Lung (tissue), 12 donors: ENCODE measurements around the gene PTPN18. TPM values are rescaled to one million over a fixed set of nuclear protein-coding genes. Genes with fewer than 3 reads are reported as not detected.

Source experiments
- ATAC-seq: fragments of 200-7000 bp; cut with Tn5 transposase; one replicate; pipeline ENCODE4 v1.9.1; 2020; ENCODE audit warnings: moderate number of reproducible peaks; ENCODE audit not compliant: insufficient read depth, low FRiP score
- DNase-seq, 3 donors: peaks; one replicate each; pipeline ENCODE4 v3.0.0-alpha.2; 2013 to 2017
- H3K27ac ChIP-seq, 2 donors: one replicate each; pipeline ENCODE4 v1.5.1; 2013; ENCODE audit warnings: mild to moderate bottlenecking in 2 of 2, moderate library complexity in 2 of 2, control low read depth in 1 of 2, inconsistent platforms in 1 of 2, low read depth in 1 of 2, low read length in 1 of 2
- H3K27me3 ChIP-seq, 3 donors: one replicate each; pipeline ENCODE4 v1.5.1; 2013; ENCODE audit warnings: low read length in 2 of 3; ENCODE audit not compliant: control insufficient read depth in 3 of 3, insufficient read depth in 3 of 3
- H3K36me3 ChIP-seq, 4 donors: one replicate each; pipeline ENCODE4 v1.5.1; 2013; ENCODE audit warnings: low read length in 4 of 4, mild to moderate bottlenecking in 1 of 4, moderate library complexity in 1 of 4; ENCODE audit not compliant: control insufficient read depth in 4 of 4, insufficient read depth in 4 of 4
- H3K4me1 ChIP-seq, 5 donors: one replicate each; pipeline ENCODE4 v1.5.1; 2013; ENCODE audit warnings: low read length in 5 of 5, mild to moderate bottlenecking in 2 of 5, moderate library complexity in 1 of 5; ENCODE audit not compliant: control insufficient read depth in 5 of 5, insufficient read depth in 5 of 5
- H3K4me3 ChIP-seq: one replicate; pipeline ENCODE4 v1.5.1; 2013; ENCODE audit warnings: mild to moderate bottlenecking, control low read depth, moderate library complexity
- H3K9ac ChIP-seq, 2 donors: one replicate each; pipeline ENCODE4 v1.5.1; 2013; ENCODE audit warnings: low read length in 2 of 2, control low read depth in 1 of 2; ENCODE audit not compliant: insufficient read depth in 1 of 2
- H3K9me3 ChIP-seq, 4 donors: one replicate each; pipeline ENCODE4 v1.5.1; 2013; ENCODE audit warnings: low read length in 3 of 4, mild to moderate bottlenecking in 1 of 4, moderate library complexity in 1 of 4; ENCODE audit not compliant: control insufficient read depth in 4 of 4, insufficient read depth in 3 of 4
- WGBS, 2 donors: extraction: QIAGEN DNeasy Blood & Tissue Kit; methylation state at CpG; one replicate each; pipeline ENCODE4 v1.1.7; 2013; 5-methylcytosine and 5-hydroxymethylcytosine counted together
- polyA plus RNA-seq, 2 donors: library from polyadenylated mRNA; stranded (reverse); fragments of 200-250 nt; gene quantifications; one replicate each; pipeline ENCODE4 v1.2.1, GENCODE V29; 2013
- total RNA-seq, 2 donors: library from RNA; depleted of rRNA in 1 of 2; stranded (reverse); fragments of >200 nt in 1 of 2; gene quantifications; one replicate each; pipeline ENCODE4 v1.2.1, GENCODE V29; 2014 to 2021
- TF ChIP-seq, protein P1 (sequence below): IDR thresholded peaks from 2 replicates; pipeline ENCODE4 v1.5.1; 2012; ENCODE audit warnings: mild to moderate bottlenecking; ENCODE audit errors: control extremely low read depth, extremely low read depth
- donor health status: control.
- donor health status: control.
- donor health status: Bipolar disorder and iron deficiency.
- donor health status: healthy.
- donor health status: DM: yes; HTN: yes; CAD: no.

Gene PTPN18
- total and polyA plus RNA-seq, 4 donors: 29.2 to 88.3 (median 59.7) TPM

DNA sequence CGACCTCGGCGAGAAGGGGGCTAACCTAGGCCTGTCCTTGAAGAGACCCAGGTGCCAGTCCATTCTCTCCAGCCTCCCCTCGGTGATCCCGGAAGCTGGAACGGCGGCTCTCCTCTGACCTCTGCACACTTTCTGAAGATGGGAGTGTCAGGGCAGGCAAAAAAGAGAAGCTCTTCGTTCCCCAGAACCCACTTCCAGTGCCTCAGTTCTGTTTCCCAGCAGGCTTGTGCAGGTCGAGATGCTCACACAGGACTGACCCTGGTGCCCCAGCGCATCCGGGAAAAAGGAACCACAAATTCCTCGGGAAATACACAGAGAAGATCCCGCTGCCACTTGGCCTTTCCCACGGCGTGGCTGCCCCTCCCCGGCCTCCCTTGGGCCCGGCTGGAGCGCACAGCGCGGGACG, 681 bp upstream of the PTPN18 start:
- Histone ChIP-seq H3K27ac (peak overlapping the region; percentile 81 to 85), H3K4me3 (peak overlapping the region; percentile 74), H3K9ac (no peak overlapping the region), H3K27me3 (no peaks in the 10 kb centered on the region), H3K9me3 (no peaks in the 10 kb centered on the region), H3K36me3 (no peaks in the 10 kb centered on the region), H3K4me1 (peaks cover 0 to 12% (median 5%) of the 10 kb centered on the region in 5 donors)
- DNase-seq: no peak
- TF ChIP-seq, protein P1, sequence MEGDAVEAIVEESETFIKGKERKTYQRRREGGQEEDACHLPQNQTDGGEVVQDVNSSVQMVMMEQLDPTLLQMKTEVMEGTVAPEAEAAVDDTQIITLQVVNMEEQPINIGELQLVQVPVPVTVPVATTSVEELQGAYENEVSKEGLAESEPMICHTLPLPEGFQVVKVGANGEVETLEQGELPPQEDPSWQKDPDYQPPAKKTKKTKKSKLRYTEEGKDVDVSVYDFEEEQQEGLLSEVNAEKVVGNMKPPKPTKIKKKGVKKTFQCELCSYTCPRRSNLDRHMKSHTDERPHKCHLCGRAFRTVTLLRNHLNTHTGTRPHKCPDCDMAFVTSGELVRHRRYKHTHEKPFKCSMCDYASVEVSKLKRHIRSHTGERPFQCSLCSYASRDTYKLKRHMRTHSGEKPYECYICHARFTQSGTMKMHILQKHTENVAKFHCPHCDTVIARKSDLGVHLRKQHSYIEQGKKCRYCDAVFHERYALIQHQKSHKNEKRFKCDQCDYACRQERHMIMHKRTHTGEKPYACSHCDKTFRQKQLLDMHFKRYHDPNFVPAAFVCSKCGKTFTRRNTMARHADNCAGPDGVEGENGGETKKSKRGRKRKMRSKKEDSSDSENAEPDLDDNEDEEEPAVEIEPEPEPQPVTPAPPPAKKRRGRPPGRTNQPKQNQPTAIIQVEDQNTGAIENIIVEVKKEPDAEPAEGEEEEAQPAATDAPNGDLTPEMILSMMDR: no peak
- peak; percentile 8 for ATAC-seq
- 13 to 16% methylated on average over 21 of the region's 21 CpGs for WGBS, 2 donors

DNA sequence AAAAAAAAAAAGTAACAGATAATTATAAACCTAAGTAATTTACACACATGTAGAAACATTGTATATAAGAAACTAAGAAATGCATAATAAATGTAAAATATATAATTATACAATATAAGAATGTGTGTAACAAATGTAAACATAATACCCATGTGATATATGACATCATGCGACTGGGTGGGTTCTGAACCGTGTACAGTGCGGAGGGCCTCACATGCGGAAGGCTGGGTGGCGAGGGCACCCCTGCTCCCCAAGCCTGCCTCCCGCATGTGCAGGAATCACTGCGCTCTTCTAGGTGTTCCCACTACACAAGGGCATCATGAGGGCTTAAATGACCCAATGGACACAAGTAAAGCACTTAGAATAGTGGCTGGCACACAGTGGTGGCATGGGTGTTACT, 2.0 kb downstream of the PTPN18 start:
- peaks cover 0 to 7% (median 5%) of the 10 kb centered on the region in 5 donors for H3K4me1 ChIP-seq
- TF ChIP-seq, protein P1: no peak
- no peaks in the 10 kb centered on the region for H3K9me3 ChIP-seq
- no peaks in the 10 kb centered on the region for H3K36me3 ChIP-seq
- H3K9ac ChIP-seq: no peak overlapping the region
- 96 to 97% methylated on average over 7 of the region's 7 CpGs for WGBS, 2 donors
- H3K27ac ChIP-seq: no peak overlapping the region
- ATAC-seq (no peak), DNase-seq (no peak)
- no peaks in the 10 kb centered on the region for H3K27me3 ChIP-seq
- no peak overlapping the region for H3K4me3 ChIP-seq

DNA sequence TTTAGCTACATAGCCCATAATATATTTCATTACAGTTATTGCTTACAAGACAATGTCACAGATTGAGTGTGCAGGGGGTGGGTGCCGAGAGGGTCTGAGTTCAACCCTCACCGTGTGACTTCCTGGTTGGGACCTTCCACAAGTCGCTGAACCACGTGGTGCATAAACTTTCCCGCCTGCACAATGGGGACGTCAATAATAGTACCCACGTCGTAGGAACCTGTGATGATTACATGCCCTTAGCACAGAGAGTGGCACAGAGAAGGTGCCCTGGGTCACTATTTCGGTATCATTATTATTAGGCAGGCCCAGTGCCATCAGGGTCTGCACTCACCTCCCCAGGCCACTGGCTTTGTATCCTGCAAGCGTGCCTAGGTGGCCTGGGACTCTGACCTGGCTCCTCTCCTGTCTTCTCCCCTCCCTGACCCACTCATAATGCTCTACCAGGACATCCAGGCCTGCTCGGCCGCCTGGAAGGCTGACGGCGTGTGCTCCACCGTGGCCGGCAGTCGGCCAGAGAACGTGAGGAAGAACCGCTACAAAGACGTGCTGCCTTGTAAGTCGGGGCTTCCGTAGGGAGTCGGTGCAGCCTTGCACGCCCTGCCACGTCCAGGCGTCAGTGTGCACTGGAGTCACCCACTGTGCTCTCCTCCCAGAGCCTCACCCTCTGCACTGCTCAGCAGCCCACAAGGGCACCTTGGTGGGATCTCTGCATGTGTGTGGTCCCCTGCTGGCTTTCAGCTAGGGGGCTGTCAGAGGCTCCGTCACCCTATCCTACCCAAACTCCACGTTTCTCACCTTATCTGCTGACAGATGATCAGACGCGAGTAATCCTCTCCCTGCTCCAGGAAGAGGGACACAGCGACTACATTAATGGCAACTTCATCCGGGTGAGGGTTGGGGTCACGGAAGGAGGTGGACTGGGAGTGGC, 2.8 kb downstream of the PTPN18 start:
- Histone ChIP-seq H3K27ac (no peak overlapping the region), H3K36me3 (no peaks in the 10 kb centered on the region), H3K27me3 (no peaks in the 10 kb centered on the region), H3K4me3 (no peak overlapping the region), H3K9ac (no peak overlapping the region), H3K4me1 (peaks cover 0 to 7% (median 4%) of the 10 kb centered on the region in 5 donors), H3K9me3 (no peaks in the 10 kb centered on the region)
- DNase-seq (no peak), ATAC-seq (no peak)
- TF ChIP-seq, protein P1: no peak
- WGBS, 2 donors: 94 to 96% methylated on average over 33 of the region's 33 CpGs
